Measurements from ENCODE around the gene GPAT2. TPM values are rescaled to one million over a fixed set of nuclear protein-coding genes. Genes with fewer than 3 reads are reported as not detected.

The GPAT2 gene
- total and polyA plus RNA-seq, 2 donors (not counting 1 experiment from before 2014, with no cell fraction given): 3.6 to 11.7 TPM

DNA sequence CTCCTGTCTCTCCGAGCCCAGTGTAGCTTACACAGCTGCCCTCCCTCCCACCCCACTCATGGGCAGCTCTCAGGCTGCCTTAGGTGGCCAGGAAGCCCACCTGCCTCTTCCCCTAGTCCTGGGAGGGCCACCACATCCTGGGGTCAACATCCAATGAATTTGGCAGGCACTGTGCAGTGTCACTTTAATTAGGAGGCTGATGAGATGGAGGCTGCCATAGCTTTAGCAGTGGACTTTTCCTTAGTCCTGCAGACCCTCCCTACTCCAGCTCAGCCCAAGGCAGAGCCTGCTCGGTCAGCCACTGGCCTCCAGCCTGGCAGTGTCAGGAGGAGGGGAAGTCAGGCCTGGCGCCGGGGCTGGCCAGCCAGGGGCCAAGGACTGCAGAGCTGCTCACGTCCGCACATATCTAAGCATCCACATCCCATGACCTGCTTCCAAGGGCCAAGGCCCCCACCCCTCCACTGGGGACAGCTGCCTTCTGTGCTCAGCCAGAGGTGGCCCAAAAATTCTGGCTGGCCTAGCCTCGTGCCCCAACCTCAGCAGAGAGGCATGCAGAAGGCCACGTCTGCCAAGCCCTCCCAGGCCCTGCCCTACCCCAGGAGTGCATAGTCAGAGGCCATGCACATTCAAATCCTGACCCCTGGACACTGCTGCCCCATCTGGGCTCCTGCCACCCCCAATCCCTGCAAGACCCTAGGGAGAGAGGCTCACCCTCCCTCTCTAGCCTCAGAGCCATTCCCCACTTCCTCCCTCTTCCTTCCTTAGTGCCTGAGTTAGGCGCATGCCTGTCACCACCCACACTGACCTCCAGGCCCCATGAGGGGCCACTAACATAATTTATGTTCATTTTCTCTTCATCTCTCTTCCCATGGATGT lies 48.6 kb upstream of the GPAT2 start:
- no peak overlapping the region for H3K4me2 ChIP-seq (replicated peaks; ENCODE audit: low read depth, low read length, poor library complexity, severe bottlenecking)
- no peaks in the 10 kb centered on the region for H3K4me1 Mint-ChIP-seq
- intact Hi-C loops (cut with micrococcal nuclease): no loop called here

More for the DNA sequence above, 48.6 kb upstream of the GPAT2 start:
- Histone ChIP-seq H4K20me1 (ENCODE audit: control insufficient read depth, insufficient read depth, low read length, poor library complexity, severe bottlenecking) (no peaks in the 10 kb centered on the region), H3K4me3 (ENCODE audit: control extremely low read depth in 1 of 5, extremely low read depth in 1 of 5, insufficient read depth in 1 of 5, low read depth in 2 of 5, low read length in 4 of 5) (no peak overlapping the region), H3K27me3 (replicated peaks in 1 of 4; ENCODE audit: control extremely low read depth in 1 of 4, control insufficient read depth in 3 of 4, insufficient read depth in 4 of 4, low read length in 3 of 4) (peaks cover 0 to 12% (median 0%) of the 10 kb centered on the region in 4 experiments), H3K36me3 (replicated peaks in 1 of 2; ENCODE audit: control extremely low read depth in 1 of 2, control insufficient read depth in 1 of 2, extremely low read depth in 1 of 2, insufficient read depth in 2 of 2, low read length in 1 of 2) (no peaks in the 10 kb centered on the region), H3K79me2 (ENCODE audit: control insufficient read depth, insufficient read depth, low read length) (no peaks in the 10 kb centered on the region), H3K27ac (ENCODE audit: low read length in 2 of 2) (no peak overlapping the region), H2AFZ (ENCODE audit: insufficient read depth, low read depth, low read length, poor library complexity, severe bottlenecking) (no peak overlapping the region), H3K9me3 (ENCODE audit: control extremely low read depth in 1 of 3, control insufficient read depth in 2 of 3, insufficient read depth in 1 of 3, low read length in 2 of 3) (peaks cover 0 to 12% (median 0%) of the 10 kb centered on the region in 3 donors), H3K4me1 (ENCODE audit: control insufficient read depth in 2 of 2, insufficient read depth in 2 of 2, low read length in 2 of 2) (no peaks in the 10 kb centered on the region), H3K9ac (ENCODE audit: low read length) (no peak overlapping the region)
- ChIA-PET POLR2A (no interaction called here), CTCF (no interaction called here)
- H3K9me3 Mint-ChIP-seq (ENCODE audit: insufficient read depth): no peaks in the 10 kb centered on the region
- no peak overlapping the region for H3K27ac Mint-ChIP-seq
- no peak for TF ChIP-seq EZH2 (IDR thresholded peaks at IDR 0.05; ENCODE audit: borderline replicate concordance, insufficient read depth, low read depth, low read length, poor library complexity, severe bottlenecking)
- TF ChIP-seq, protein P1, sequence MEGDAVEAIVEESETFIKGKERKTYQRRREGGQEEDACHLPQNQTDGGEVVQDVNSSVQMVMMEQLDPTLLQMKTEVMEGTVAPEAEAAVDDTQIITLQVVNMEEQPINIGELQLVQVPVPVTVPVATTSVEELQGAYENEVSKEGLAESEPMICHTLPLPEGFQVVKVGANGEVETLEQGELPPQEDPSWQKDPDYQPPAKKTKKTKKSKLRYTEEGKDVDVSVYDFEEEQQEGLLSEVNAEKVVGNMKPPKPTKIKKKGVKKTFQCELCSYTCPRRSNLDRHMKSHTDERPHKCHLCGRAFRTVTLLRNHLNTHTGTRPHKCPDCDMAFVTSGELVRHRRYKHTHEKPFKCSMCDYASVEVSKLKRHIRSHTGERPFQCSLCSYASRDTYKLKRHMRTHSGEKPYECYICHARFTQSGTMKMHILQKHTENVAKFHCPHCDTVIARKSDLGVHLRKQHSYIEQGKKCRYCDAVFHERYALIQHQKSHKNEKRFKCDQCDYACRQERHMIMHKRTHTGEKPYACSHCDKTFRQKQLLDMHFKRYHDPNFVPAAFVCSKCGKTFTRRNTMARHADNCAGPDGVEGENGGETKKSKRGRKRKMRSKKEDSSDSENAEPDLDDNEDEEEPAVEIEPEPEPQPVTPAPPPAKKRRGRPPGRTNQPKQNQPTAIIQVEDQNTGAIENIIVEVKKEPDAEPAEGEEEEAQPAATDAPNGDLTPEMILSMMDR (IDR thresholded peaks at IDR 0.05): no peak
- no peak for DNase-seq
- no peak overlapping the region for H3K4me3 Mint-ChIP-seq
- WGBS (ENCODE audit: insufficient coverage): 84% methylated on average over 9 of the region's 9 CpGs
- peaks cover 43% of the 10 kb centered on the region for H3K27me3 Mint-ChIP-seq
- no peak for ATAC-seq (ENCODE audit: low read depth)
